GOT3 (cell line): ENCODE measurements around the gene SMIM10L1.

Source experiments
- DNase-seq: peaks from one replicate; lab custom pipeline; 2025; ENCODE audit warnings: mixed read lengths; lab: John Stamatoyannopoulos, UW

The SMIM10L1 gene

DNA sequence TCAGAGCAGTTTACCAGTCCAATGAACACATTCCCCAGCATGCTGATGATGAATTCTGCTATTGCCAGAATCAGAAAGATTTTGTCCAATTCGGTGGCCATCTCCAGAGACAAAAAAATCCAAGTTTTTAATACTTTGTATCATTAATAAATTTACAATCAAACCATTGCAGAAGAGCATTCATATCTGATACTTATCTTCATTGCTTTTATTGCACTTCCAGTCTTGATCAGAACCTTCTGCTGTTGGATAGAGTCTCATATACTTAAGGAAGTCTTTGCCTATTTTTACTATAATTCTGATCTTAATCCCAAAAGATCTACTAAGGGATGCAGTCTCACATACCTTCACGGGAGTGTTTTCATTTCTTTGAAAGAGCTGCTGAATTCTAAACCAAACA, 15.8 kb downstream of the SMIM10L1 start, which contains the start of gene TAS2R42:
Gene TAS2R42 (minus strand): TSS at position 101 of the 400 bp plus-strand sequence. CDS start 0 bp downstream, at position 101.
- DNase-seq: no peak

GRCh38 chr12:11202811-11203210, 31.8 kb downstream of the SMIM10L1 start:
- DNase-seq: no peak

GRCh38 chr12:11204173-11204572, 33.2 kb downstream of the SMIM10L1 start:
- no peak for DNase-seq

- no peak for DNase-seq
Measured at GRCh38 chr12:11209113-11209512, 38.1 kb downstream of the SMIM10L1 start.
